Stimulated activated CD8-positive, alpha-beta memory T cell treated with anti-CD3 and anti-CD28 coated beads, Interleukin-2, amount 100 ng/mL, for 48 hours (primary cell): Measurements from ENCODE around the gene IGF2BP1.

Experiments used
- DNase-seq, 2 donors: peaks; one replicate each; pipeline ENCODE4 v3.0.0-alpha.2; 2020; ENCODE audit warnings: low read depth in 2 of 2

The IGF2BP1 gene

DNA sequence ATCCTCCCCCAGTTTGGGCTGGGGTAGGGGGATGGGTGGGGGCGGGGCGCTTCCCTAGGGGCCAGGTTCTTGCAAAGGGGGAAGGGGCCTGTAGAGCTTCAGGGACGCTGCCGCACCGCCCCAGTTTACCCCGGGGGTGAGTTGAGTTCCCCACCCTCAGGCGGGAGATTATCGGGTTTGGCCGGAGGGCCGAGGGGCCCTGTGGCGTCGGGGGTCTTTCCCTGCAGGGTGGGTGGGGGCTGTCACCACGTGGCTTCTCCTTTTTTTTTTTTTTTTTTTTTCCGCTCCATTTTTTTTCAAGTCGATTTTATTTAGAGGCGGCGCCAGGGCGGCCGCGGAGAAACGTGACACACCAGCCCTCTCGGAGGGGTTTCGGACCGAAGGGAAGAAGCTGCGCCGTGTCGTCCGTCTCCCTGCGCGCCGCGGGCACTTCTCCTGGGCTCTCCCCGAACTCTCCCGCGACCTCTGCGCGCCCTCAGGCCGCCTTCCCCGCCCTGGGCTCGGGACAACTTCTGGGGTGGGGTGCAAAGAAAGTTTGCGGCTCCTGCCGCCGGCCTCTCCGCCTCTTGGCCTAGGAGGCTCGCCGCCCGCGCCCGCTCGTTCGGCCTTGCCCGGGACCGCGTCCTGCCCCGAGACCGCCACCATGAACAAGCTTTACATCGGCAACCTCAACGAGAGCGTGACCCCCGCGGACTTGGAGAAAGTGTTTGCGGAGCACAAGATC, at the start of gene IGF2BP1:
Gene IGF2BP1, plus strand, starts transcription at position 283 of the 724 bp plus-strand sequence. Its CDS starts 361 bp downstream, at position 644.
- DNase-seq, result peak in 1 of 2 donors; percentile 22

DNA sequence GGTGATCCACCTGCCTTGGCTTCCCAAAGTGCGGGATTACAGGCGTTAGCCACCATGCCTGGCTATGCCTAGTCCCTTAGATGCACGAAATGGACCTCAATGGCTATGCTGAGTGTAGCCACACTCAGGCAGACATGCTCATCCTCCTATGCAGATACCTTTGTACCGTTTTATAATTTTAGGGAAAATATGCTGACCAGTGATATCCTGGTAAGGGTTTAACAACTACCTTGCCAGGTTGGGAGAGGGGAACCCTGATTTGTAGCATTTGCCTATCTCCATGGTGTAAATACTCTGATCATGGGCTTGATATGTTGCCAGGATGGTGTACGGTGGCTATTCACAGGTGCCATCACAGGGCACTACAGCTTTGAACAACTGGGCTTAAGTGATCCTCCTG, 45.6 kb upstream of the IGF2BP1 start:
- DNase-seq, result no peak

DNA sequence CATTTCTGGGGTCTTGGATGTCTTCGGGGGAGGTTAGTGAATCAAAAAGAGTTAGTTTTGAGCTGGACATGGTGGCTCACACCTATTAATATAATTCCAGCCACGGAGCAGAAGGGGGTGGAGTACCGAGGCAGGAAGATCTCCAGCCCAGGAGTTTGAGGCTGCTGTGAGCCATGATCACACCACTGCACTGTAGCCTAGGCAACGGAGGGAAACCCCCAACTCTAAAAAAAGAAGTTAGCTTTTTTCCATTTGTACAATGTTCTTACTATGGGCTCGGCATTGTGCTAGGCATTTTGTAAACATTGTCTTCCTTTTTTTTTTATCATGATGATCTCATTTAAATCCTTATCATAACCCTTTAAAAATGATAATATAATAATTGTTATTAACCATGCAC, 44.3 kb upstream of the IGF2BP1 start:
- DNase-seq, result no peak

DNA sequence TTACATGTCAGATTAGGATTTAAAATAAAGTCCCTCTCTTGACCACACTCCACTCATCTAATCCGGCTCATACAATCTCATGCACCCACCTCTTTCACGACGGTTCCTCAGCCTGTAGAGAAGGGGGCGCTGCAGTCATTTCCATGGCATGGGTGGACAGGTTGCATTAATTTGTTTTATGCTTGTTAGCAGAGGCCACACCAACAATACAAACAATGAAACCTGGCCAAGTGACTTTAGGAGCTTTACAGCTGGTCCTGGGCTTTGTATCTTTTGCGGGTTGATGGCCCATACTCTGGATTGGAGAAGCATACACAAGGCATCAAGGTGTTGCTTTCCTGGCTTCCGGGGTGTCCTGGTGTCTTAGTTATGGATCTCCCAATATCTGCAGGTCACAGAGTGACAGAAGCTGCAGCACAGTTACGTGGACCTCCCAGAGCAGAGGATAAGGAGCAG, 42.9 kb upstream of the IGF2BP1 start:
- no peak for DNase-seq

DNA sequence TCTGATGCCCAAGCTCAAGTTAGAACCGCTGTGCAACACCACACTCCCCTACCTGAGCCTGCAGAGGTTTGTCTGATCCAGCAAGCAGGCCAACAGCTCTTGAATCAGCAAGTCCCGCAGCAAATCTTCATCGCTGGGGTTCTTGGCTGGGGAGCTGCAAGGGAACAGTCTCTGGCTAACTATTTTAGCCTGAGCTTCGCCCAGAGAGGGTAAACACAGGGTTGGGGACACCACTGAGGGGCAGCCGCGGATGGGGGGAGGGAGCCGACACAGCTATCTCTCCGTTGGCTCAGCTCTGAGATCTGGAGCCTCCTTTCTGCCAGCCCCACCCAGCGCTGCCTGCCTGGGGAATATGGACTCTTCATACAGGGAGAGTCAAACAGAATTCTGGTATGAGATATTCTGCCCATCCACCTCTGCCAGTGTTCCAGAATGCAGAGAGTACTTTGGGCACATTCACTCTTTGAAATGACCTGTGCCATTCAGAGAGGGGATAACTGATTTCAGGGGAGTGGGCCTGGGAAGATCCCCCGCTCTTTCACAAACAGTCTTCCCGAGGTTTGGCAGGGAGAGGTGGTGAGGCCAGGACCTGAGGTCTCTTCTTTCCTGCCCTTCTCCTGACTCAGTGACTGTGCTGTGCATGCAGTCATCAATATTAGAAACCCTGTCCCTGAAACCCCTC, 36.2 kb upstream of the IGF2BP1 start:
- no peak for DNase-seq

DNA sequence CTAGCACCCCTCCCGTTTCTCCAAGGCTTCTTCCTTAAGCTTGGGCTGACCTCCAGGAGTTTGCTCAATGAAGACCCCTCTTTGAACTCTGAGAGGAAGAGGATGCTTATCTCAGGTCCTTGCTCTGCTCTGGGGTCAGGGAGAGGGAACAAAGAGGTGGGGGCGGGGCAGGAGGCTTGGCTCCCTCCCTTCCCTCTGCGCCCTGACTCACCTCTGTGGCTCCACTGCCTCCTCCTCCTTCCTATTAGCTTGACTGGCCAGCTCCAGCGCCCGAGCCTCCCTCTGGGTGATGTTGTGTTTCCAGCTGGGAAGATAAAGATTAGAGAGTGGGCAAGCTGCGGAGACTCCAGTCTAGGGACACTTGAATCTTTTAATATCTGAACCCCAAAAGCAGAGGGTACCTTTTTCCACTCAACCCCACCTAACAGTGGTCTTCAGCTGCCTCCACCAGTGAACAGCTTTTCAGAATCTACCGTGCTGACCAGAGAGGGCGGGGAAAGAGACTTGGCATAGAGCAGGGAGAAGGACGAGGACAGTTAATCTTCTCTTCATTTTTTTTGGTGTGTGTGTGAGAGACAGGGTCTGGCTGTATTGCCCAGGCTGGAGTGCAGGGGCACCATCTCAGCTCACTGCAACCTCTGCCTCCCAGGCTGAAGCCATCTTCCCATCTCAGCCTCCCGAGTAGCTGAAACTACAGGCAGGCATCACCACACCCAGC, 35.5 kb upstream of the IGF2BP1 start:
- no peak for DNase-seq

DNA sequence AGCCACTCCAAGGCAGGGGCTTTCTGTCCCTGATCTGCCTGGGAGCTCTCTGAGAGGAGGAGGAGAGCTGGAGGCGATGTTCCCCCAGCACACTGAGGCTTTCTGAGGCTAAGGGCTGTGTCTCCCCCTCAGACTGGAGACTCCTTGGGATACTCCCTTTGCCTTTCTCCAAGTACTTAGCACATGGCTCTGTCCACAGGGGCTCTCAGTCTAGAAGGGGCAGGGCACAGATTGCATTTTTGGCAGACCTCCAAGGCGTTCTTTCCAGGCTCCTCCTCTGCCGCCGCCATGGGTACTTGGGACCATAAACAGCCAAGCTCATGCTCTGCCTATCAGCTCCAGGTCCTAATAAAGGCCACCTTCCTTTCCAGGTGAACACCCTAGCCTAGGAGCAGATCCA, 27.0 kb upstream of the IGF2BP1 start:
- no peak for DNase-seq

DNA sequence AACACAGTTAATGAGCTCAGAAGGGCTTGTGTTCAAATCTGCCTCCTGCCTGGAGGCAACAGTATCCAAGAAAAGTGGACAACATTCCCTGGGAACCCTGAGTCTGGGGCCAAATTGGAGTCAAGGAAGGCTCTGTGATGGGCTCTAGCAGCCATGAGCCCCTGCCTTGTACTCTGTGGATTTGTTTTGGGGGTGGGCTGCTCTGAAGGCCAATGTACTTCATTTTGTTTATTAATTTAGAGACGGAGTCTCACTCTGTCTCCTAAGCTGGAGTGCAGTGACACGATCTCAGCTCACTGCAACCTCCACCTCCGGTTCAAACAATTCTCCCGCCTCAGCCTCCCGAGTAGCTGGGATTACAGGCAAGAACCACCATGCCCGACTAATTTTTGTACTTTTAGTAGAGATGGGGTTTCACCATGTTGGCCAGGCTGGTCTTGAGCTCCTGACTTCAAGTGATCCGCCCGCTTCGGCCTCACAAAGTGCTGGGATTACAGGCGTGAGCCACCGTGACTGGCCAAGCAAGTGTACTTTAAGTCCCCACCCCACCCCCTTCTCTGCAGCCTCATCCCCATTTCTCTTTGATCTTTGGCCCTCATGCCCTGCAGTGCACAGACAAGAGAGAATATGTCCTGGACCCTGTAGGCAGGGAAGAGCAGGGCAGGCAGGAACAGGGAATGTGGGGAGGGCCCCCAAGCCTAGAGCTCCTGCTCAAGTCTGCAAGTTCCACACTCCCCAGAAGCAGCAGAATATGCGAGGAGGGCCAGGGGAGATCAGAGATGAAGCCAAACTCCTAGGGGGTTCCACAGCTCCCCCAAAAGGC, 26.1 kb upstream of the IGF2BP1 start:
- no peak for DNase-seq

DNA sequence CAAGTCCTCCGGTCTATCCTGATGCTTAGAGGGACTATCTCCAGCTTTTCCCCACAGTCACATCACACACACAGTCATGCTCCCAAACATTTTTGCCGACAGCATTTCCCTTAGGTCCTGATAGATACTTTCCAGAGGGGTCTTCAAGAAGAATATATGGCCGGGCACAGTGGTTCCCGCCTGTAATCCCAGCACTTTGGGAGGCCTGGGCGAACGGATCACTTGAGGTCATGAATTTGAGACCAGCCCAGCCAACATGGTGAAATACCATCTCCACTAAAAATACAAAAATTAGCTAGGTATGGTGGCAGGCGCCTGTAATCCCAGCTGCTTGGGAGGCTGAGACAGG, 24.5 kb upstream of the IGF2BP1 start:
- DNase-seq, result no peak

DNA sequence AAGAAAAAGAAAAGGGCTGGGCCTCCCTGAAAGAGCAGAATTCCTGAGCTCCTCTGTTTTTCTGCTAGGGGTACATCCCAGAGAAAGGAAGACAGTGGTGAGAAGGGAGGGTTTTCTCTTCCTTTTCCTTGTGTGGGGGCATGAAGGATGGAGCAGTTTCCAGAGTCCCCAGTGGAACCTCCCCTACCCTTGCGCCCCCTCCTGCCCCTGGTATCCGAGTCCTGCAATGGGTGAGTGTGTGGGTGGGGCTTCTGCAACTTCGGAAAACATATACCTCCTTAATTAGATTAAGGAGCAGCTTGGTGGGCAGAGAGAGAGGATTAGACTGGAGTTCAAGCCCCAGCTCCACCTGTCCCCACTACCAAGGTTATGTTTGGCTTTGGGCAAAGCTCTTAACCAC, 23.4 kb upstream of the IGF2BP1 start:
- DNase-seq, result no peak

DNA sequence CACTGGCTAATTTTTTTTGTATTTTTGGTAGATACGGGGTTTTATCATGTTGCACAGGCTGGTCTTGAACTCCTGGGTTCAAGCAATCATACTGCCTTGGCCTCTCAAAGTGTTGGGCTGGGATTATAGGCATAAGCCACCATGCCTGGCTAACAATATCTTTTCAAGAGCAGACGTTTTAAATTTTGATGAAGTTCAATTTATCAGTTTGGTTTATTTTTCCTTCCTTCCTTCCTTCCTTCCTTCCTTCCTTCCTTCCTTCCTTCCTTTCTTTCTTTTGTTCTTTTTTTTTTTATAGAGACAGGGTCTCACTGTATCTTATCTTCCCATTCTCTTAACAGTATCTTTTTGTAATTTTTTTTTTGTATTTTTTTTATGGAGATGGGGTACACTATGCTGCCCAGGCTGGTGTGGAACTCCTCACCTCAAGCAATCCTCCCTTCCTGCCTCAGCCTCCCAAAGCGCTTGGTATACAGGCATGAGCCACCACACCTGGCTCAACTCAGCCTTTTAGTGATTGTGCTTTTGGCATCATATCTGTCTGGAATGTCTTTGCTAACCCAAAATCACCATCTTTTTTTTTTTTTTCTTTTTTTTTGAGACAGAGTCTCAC, 15.2 kb upstream of the IGF2BP1 start:
- no peak for DNase-seq

DNA sequence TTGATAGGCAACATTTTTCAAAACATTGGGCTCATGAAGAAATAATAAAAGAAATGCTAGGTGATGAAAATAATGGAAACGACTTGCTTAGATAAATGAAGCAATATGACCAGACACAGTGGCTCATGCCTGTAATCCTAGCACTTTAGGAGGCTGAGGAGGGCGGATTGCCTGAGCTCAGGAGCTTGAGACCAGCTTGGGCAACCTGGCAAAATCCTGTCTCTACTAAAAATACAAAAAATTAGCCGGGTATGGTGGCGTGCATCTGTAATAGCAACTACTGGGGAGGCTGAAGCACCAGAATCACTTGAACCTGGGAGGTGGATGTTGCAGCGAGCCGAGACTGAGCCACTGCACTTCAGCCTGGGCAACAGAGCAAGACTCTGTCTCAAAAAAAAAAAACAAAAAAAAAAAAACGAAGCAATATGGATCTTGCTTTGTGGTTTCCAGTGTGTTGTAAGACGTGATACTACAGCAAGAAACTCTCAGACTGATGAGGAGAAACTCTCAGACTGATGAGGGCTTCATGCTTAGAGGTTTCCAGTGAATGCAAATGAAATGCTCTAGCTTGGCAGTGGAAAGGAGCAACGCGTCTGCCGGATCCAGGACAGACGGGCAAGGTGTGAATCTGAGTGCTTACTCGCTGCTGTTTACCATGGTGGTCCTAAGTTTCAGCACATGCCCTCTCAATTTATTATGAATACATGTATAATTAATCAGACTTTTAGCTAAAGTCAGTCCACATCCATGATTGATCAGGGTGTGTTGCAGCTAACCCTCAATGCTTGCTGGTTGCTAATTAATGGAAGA, 11.5 kb upstream of the IGF2BP1 start:
- no peak for DNase-seq

DNA sequence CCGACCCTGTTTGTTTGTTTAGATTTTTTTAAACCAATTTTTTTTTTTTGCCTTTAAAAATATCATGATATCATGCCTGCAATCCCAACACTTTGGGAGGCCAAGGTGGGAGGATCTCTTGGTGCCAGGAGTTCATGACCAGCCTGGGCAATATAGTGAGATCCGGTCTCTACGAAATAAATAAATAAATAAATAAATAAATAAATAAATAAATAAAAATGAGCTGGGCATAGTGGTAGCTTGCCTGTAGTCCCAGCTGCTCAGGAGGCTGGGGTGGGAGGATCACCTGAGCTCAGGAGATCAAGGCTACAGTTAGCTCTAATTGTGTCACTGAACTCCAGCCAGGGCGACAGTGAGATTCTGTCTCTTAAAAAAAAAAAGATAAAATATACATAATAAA, 8.1 kb upstream of the IGF2BP1 start:
- no peak for DNase-seq

DNA sequence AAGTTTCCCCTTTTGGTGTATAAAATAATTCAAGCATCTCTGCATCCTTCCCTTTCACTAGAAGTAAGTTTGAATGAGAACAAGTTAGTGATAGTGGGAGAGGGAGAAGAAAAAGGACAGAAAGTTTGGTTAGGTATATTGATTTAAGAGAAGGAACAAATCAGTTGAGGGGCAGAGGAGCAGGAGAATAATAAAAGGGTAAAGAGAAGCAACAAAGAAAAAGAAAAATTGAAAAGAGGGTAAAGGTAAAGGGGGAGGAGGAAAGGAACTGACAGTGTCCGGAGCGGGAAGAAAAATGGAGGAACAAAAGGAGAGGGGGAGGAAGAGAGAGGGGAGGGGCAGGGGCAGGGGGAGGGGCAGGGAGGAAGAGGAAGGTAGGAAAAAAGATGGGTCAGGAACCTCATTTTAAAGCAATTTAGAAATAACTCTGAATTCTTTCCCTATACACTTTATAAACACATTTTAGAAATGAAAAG, 6.3 kb upstream of the IGF2BP1 start:
- DNase-seq, result no peak

DNA sequence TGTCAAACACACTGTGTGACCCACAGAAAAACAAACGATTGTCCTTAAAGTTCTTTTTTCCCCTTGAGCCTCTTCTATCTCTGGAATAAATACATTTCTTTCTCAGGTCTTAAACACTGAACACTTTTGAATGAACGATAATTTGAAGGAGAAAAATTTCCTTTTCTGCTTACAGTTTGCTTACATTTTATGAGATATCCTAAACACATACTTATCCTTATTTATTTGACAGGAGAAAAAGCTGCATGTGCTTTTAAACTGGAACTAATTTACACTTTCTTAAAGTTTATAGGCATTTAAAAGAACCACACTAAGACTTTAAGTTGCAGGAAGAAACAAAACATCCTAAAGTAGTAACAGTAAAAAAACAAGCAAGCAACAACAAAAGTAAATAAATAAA, 4.7 kb upstream of the IGF2BP1 start:
- no peak for DNase-seq

DNA sequence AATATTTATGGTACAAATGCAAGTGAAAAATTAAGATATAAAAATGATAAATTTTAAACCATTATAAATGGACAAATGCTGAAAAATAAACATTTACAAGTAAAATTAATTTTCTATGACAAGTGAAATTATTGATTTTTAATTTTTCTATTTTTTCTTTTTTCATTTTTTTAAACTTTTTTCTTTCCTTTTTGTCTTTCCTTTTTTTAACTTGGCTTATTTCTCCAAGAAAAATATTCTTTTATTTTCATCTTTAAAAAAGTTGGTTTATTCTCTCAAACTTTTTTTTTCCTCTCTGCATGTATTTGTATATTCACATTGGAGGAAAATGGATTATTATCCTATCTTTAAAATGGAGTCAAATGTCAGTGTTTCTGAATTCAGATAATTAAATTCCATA, 3.9 kb upstream of the IGF2BP1 start:
- no peak for DNase-seq

DNA sequence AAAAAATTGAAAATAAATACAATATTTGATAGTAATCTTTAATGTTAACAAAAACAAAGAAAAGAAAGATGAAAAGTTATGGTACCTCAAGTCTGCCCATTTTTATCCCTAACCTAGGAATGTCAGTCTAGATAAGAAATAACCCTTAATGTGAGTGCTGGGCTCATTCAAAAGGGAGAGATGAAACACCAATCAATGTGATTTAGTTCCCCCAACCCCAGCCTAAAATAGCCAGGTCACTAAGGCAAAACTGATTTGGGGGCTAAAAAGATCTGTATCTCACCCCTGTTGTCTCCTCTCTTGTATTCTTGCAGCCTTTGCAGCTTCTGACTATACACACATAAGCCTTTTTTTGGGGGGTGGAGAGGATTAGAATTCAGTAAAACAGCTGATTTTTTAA, 3.2 kb upstream of the IGF2BP1 start:
- DNase-seq, result no peak

DNA sequence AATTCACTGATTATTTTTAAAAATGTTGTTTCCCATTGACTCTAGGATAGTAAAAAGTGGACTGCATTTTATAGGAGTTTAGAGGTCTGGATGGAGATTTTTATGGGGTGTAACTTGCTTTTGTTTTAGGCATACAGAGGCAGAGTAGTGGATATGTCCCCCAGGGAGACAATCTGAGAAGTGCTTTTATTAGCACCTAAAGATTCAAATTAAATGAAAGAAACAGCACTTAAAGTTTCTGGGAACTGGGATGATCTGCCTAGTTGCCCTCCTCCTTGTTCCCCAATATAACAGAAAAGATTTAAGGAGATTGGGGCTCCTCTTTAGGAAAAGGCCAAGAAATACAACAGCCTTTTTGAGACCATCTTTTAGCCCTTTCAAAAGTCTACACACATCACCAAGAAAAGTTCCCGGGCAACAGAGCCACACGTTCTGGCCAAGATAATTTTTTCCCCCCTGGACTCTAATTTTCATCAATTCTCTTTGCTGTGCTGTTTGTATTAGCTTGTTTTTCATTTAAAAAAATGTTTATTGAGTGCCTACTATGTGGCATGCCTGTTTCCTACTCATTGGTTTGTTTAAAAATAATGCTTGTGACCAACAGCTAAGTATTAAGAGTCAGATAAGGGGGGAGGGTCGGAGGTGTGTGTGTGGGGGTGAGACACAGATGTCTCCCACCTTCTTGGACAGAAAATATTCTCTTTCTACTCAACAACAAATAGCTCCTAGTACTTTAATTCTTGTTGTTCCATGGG, 2.5 kb upstream of the IGF2BP1 start:
- DNase-seq, result no peak

DNA sequence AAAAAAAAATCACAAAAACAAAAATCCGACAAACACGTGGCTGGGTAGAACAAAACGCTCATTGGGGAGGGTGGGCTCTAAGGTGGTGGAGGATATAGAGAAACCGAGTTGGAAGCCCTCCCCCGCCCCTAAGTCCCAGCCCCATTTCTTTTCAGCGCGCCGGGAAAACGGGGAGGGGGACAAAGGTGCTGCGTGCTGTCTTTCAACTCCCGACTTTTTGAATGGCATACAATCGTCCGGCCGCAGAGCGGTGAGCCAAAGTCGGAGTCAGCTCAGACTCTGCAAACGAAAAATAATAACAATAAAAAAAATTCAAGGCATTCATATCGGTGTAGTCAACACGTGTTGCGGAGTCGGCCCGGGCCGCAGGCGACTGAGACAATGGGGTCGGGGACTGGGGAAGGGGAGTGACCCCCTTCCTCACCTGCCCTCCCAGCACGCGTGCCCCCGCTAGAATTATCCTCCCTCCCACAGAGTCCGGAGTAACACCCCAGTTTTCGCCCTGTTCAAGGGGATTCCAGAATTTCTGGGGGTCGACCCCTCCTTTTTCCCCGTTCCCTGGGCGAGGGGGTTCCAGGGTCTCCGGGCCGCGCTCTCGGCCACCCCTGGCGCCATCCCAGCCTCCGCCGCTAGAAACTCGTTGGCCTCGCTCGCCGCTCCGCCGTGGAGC, 1.7 kb upstream of the IGF2BP1 start:
- no peak for DNase-seq
